ENCODE data around the gene TLN1.

TLN1 gene

DNA sequence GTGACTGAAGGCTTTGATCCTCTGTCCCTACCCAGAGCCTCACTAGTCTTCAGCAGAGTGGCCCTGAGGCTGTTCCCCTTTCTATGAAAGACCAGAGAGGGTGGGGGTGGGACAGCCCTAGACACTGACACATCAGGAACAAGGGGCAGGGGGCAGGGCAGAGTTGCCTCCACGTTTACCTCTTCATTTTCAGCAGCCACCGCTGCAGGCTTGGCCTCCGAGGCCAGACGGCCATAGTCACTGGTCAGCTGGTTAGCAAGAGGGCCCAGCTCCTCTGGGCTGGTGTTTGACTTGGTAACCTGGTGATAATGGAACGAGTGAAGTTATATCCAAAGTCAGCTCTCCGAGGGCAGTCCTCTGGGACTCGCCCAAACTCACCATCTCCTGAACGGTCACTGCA, 26.6 kb downstream of the TLN1 start:
- no peak for DNase-seq (ENCODE audit: low read depth)

DNA sequence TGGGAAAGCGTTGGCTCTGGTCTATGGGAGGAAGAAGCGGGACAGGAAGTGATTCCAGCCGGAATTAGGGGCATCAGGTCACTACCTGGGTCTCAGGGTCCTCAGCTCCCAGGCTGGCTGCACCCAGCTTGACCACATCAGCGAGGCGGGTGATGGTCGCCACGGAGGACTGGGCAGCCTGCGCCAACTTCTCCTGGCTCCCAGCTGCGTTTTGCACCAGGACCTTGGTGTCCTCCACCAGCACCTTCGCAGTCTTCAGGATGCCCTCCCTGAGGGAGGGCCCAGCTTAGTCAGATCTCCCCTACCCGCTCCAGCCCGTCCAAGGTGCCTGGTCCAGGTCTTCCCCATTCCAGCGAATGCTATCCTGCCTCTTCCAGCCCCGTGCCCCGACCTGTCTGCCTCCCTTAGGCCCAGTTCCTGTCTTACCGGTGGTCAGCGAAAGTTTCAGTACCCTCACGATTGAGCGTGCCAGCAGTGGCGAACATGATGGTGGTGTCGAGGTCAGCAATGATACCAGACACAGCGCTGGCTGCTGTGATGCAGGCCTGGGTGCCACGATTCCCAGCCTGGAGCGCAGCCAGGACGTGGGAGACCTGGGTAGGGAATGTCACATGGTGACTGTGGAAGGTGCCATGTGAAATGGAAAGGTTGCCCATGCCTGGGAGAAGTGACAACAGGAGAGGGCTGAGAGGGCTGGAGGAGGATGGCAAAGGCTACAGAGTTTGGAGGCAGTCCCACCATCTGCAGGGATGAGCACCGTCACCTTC, 27.9 kb downstream of the TLN1 start:
- DNase-seq (ENCODE audit: low read depth), result no peak

DNA sequence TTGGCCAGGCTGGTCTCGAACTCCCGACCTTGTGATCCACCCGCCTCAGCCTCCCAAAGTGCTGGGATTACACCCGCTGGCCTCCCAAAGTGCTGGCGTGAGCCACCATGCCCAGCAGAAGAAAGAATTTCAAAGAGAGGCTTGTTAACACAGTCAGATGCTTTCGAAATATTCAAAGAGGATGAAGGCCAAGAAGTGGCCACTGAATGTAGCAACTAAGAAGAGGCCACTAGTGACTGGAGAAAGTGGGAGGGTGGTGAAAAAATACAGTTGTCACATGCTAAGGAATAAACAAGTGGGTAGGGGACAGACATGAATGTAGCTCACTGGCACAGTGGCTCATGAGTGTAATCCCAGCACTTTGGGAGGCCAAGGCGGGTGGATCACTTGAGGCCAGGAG, 29.3 kb downstream of the TLN1 start:
- no peak for DNase-seq (ENCODE audit: low read depth)

DNA sequence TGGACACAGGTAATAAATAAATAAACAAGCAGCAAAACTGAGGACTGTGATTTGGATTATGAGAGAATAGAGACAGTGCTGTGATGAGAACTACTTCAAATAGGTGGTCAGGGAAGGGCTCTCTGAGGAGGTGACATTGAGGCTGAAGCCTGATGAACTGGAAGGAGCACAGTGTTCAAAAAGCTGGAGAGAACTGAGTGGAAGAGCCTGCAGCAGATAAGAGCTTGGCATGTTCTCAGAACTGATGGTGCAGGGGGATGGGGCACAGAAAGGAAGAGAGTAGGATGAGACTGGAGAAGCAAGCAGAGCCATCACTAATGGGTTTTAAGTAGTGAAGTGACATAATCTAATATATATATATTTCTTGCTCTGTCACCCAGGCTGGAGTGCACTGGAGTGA, 31.1 kb downstream of the TLN1 start:
- no peak for DNase-seq (ENCODE audit: low read depth)

DNA sequence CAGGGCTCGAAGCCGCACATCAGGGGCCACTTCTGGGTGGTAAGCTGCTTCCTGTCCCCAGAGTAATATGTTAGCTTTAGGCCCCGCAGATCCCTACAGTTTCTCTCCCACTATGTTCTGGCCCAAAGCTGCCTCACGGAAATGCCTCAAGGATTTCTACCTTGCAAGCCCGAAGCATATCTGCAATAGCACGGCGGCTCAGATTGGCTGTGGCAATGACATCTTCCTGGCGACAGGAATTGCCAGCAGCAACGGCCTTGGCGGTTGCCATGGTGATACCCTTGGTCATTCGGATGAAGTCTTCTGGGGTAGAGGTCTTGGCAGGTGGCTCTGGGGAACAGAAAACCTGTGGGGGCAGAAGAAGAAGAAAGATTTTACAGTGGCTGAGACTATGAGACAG, 32.0 kb downstream of the TLN1 start:
- no peak for DNase-seq (ENCODE audit: low read depth)

DNA sequence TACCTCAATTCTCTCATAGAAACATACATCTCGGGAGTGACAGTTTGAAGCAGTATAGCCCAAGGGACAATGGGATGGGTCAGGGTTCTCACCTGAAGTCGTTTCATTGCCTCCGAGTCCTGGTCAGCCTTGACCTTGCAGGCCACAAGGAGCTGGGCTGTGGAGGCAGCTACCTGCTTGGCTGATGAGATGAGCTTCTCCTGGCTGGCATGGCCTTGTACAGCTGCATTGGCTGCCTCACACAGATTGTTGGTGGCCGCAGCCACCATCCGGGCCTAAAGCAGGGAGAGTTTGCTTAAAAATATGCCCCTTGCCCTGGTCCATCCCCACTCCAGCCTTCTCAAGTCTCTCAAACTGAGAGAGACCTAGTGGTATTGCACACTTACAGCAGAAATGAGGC, 33.8 kb downstream of the TLN1 start:
- DNase-seq (ENCODE audit: low read depth), result no peak

DNA sequence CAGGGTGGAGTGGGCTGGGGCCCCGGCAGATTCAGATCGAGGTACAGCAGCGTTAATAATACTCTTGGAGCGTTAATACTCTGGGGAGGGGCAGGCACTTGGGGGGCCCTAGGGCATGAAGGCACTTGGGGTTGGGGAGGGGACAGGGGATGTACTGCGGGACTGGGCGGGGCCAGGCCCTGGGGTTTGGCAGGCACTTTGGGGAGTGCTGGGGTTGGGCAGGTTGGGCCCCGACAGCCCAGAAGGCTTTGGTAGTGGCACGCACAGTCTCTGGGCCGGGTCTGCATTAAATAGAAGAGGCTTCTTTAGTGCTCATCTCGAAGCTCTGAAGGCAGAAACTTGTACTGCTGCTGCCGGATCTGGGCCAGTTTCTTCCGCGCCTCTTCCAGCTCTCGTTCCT, 34.5 kb downstream of the TLN1 start:
- DNase-seq (ENCODE audit: low read depth), result no peak

DNA sequence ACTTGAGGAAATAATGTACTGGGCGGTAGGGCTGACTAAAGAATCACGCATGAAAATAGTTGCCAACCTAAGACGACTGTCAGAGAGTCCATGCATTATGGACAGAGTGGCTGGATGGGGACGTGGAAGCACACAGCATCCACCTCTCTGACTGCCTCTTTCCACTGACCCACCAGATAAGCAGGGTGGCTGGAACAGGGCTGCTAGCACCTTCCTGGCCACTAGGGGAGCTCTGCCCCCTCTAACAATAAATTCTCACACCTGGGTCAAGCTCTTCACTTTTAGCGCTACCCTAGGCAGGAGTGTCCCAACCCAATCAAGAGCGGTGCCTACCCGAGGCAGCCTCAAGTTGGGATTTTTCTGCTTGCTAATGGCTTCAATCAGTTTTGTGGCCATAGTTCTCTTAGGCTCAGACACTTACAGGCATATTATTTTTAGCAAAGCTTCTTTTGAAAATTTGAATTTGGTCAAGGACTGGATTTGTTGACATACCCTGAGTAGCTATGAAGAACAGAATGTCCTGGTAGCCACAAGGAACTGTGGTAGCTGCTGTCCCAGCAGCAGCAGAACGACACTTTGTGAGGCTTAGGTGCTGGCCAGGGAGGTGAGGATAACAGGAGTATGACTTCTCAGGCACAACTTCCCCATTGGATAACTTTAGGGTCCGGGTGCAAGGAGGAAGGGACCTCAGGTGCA, 35.3 kb downstream of the TLN1 start:
- DNase-seq (ENCODE audit: low read depth), result peak; percentile 24

DNA sequence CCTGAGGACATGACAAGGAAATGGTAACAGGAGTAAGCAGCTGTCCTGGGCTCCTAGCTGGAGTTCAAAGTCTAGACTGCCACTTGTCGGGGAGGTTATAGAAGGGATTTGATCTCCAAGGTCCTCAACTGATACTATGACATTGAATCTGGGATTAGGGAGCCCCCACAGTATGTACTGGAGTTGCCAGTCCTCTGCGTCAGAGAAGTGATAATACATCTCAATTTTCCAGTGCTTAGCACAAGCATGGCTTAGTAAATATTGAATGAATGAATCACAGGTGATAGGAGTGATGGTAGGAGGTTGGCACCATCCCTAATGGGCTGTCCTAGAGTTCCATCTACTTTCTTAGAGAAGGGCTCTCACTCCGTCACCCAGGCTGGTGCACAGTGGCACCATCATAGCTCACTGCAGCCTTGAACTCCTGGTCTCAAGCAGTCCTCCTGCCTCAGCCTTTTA, 36.0 kb downstream of the TLN1 start:
- no peak for DNase-seq (ENCODE audit: low read depth)

DNA sequence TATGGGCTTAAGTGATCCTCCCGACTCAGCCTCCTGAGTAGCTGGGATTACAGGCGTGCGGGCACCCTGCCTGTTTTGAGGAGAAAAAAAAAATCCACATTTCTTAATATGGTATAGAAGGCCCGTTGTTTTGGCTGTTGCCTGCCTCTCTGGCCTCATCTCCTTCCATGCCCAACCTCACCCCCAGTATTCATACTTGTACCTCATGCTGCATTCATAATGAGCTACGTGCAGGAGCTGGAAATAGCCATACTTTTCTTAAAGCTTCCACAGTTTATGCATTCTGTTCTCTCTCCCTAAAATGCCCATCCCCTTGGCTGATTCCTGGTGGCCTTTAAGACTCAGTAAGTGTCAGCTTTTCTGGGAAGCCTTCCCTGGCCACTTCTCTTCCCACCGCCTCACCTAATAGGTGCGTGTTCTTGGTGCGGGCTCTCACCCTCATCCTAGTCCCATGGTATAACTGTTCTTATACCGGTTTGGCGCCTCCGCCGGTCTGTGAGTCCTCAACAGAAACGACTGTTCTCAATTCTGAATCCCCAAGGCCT, 40.2 kb downstream of the TLN1 start:
- DNase-seq (ENCODE audit: low read depth), result no peak

DNA sequence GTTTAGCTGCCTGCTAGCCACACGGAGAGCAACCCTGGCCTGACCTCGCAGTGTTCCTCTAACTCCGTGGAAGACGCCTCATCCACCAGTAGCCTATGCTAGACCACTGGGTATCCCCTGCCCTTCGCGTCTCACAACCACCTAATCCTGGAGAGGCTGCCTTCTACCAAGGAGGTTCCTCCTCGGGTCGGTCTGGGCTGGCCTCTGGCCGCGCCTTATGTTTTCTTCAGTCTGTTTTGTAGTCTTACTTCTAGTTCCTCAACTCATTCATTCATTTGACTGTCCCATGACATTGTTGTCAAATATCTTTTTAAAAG, 40.7 kb downstream of the TLN1 start:
- no peak for DNase-seq (ENCODE audit: low read depth)

DNA sequence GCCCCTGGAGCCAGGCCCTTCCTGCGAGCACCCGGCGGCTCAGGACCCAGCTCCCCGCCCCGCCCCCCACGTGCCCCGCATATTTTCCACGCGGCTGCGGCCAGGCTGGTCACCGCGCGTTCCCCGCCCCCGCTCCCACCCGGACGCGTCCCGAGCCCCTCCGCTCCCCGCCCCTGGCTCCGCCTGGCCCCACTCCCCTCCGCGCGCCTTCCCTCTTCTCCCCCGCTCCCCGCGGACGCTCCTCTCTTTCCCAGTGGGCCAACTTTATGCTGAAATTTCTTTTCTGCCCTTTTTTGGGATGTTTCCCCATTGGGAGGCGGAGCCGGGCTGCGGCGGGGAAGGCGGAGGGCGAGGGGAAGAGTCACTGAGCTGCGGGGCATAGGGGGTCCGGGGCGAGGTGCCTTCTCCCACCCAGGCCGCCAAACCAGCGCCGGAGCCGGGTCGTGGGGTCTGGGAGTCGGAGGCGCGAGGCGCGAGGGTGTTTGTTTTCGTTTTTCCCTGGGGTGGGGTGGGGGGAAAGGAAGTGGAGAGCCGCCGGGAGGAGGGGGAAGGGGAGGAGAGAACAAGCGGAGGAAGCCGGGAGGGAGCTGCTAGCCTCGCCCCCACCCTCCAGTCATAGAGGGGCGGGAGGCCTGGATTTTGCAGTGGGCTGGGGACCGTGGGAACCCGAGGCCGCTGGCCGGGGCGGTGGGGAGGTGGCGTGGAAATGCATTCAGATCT, 41.2 kb downstream of the TLN1 start:
- no peak for DNase-seq (ENCODE audit: low read depth)

DNA sequence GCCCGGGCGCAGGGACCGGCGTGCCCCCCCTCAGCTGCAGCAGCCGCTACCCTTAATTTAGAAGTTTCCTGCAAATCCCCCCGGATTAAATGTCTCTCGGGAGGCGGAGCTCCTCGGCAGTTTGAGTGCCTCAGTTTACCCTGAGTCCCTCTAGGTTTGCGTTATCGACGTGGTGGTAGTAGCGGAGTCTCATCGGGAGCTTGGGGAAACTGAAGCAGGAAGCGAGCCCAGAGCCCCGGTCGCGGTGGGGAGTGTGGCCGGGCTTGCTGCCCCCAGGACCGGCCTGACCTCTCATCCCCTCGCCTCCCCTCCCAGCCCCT, 41.7 kb downstream of the TLN1 start:
- DNase-seq (ENCODE audit: low read depth), result no peak

DNA sequence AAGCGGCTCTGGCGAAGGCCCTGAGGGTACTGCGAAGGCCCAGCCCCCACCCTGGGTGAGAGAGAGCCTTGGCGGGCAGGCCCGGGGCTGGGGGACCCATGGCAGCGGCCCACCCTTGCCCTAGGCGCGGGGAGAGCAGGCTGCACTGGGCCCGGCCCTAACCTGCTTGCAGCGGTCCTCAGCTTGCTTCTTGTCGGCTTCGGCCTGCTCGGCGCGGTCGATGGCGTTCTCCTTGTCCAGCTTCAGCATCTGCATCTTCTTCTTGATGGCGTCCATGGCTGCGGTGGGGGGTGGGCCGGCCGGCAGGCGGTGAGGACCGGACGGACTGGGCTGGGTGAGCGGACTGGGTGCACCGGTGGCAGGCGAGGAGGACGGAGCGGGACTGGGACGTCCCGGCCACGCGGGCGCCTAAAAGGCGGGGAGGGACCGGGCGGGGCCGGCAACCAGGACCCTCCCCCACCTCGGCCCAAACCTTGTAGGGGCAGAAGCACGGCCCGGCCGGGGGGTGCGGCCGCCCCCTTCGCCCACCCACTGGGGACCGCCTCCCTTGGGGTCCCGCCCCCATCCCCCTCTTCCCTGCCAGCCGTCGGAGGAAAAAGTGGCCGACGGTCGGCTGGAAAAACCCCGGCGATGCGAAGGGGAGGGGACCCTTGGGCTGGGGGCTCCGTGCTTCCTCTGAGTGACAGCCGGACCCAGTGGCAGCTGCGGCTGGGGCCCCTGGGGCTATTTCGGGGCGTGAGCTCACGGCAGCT, 42.3 kb downstream of the TLN1 start, which contains the start of gene TPM2:
TSS of gene TPM2 (minus strand) at position 384 of the 752 bp plus-strand sequence. CDS start at position 276, 108 bp downstream.
- DNase-seq (ENCODE audit: low read depth), result no peak

DNA sequence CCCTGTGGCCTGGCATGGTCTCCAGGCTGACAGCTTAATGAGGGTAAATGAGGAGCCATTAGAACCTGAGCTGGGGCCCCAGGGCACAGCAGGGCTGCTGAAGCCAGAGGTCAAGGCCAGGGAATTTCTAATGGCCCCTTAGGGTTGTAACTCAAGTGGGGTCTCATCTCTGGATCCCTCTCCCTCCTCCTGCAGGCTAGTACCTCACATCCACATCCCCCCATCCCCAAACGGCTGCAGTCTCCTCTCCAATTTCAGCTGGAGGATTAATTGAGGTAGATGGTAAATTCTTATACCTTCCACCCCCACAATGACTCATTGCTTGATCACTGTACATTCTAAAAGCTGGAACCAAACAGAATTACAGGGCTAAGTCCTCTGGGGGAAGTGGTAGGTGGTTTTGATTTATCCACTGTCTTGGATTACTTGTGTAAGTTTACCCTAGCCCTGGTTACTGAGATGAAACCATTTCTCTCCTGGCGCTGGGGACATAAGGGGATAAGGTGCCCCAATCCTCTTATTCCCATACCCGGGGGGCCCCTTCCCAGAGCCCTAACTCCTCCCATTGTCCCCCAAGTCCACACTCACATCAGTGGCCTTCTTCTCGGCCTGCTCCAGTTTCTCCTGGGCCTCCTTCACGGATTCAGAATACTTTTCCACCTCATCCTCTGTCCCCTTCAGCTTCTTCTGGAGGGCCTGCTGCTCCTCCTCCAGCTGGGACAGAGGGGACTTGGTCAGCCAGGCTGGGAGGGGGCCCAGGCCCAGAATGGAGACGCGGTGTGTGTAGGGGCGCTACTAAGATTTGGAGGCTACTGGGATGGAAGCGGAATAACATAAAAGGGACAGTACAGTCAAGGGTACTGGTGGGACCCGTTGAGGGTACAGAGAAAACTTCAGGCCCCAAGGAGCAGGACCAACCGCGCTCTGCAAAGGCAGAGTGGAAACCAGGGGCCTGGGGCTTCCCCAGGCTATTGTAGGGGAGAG, 43.1 kb downstream of the TLN1 start:
- DNase-seq (ENCODE audit: low read depth), result no peak

DNA sequence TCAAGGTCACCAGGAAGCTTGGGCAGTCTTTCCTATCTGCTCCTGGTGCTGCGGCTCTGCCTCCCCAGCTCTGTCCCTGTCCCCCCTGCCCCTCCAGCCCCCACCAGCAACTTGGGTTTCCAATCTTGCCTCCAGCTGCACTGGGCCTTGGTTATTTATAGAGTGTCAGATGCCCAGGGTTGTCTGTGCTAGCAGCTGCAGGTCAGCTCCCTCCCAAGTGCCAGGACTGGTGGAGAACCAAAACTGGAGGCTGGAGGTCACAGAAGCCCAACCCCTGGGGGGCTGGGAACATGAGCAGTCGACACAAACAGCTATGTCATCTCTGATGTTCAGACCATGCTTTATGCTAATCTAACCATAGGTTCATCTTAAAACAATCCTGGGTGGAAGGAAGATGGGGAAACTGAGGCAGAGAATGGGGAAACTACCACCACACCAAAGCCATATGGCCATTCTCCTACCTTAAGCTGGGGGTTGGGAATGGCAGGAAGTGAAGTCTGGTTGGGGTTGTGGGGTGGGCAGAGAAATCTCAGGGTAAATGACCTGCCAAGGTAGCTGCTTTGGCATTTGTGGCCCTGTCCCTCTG, 43.9 kb downstream of the TLN1 start:
- DNase-seq (ENCODE audit: low read depth), result no peak

DNA sequence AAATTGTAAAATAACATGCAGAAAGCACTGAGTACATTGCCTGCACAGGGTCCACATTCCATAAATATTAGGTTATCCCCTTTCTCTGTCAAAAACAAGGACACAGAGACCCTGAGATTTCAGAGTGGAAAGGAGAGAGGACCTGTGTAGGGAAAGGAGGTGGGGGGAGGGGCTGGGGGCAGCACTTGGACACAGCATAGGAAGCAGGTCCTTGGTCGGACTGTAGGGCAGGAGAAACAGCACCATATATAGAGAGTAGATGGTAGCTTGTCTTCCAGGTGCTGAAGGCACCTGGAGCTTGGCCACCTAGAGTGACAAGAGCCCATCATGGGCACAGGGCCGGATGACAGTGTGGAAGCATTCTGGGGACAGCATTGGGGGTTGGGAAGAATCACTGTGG, 44.7 kb downstream of the TLN1 start:
- DNase-seq (ENCODE audit: low read depth), result no peak

DNA sequence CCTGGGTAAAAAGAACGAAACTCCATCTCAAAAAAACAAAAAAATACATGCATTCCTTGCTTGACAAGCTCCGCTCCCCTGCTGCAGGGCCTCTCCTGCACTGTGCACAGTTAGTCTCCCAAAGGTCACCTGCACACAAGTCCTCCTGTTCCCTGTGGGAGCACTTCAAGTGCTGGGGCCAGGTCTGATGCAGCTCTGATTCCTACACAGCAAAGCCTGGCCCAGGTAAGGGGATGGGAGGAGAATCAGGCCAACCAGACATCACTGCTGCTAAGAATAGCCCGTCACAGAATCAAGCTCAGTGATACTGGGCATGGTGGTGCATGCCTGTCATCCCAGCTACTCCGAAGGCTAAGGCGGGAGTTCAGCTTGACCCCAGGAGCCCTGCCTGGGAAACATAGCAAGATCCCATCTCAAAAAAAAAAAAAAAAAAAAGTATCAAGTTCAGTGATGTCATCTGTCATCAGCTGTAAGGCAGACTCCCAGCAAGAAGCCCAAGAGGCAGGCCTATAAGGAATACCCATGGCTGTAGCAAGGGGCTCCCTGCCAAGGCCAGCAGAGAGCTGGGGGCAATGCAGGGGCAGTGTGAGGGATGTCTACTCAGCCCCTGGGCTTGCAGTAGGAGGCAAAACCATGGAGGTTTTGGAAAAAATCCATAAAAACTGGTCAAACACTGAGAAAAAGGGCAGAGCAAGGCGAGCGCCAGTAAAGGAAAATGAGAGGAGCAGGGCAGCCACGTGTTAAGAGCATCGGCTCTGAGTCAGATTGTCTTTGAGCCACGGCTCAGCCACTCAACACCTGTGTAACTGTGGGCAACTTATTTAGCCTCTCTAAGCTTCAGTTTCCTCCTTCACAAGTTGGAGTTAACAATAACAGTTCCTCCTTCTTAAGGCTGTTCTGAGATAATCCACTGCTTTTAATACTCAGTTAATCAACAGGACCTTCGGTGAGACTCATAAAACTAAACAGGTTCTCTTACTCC, 45.5 kb downstream of the TLN1 start:
- DNase-seq (ENCODE audit: low read depth), result no peak

DNA sequence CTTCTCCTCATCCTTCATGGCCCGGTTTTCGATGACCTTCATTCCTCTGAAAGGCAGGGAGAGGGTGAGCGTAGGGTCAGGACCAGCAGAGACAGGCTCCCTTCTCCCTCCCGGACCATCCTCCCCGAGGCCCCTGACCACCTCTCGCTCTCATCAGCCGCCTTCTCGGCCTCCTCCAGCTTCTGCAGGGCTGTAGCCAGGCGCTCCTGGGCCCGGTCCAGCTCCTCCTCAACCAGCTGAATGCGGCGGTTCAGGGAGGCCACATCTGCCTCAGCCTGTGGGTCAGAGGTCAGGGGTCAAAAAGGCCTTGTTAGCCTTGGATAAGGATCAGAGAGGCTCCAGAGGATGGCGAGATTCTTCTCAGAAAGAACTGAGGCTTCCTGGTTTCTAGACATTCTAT, 46.5 kb downstream of the TLN1 start:
- DNase-seq (ENCODE audit: low read depth), result no peak

Measured in stimulated activated CD4-positive, alpha-beta T cell treated with anti-CD3 and anti-CD28 coated beads, Interleukin-2, amount 100 ng/mL, for 4 hours (primary cell).